Lower leg skin (tissue), 3 donors: ENCODE measurements around the gene RIC1.

Experiments used
- CTCF ChIP-seq, 3 donors: fragments of 450-650 bp; IDR thresholded peaks; one replicate each; pipeline ENCODE4 v1.5.1; 2016; ENCODE audit warnings: antibody characterized with exemption in 3 of 3, mild to moderate bottlenecking in 3 of 3, moderate library complexity in 2 of 3
- POLR2A ChIP-seq, 2 donors: fragments of 450-650 bp; IDR thresholded peaks; one replicate each; pipeline ENCODE4 v1.6.1; 2016 to 2017; ENCODE audit warnings: antibody characterized with exemption in 2 of 2, mild to moderate bottlenecking in 1 of 2, moderate library complexity in 1 of 2

GRCh38 chr9:5684101-5684500, 55.2 kb downstream of the RIC1 start:
- TF ChIP-seq POLR2A (IDR thresholded peaks at IDR 0.05) (no peak), CTCF (IDR thresholded peaks at IDR 0.05) (no peak)
